Measurements from ENCODE around the gene SRD5A1.

The SRD5A1 gene

DNA sequence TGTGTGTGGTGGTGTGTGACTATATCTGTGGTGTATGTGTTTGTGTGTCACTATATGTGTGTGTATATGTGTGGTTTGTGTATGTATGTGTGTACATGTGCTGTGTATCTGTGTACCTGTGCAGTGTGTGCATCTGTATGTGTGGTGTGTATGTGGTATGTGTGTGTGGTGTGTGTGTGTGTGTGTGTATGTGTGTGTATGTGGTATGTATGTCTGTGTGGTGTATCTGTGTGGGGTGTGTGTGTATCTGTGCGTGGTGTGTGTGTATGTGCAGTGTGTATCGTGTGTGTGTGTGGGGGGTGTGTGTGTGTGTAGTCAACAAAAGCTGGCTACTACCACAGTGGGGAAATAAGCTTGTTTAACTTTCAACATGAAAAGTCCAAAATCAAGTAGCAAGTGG, 48.4 kb downstream of the SRD5A1 start:
- H3K36me3 ChIP-seq, result no peaks in the 10 kb centered on the region
- H3K27ac ChIP-seq, result no peak overlapping the region
- no peaks in the 10 kb centered on the region for H3K4me1 ChIP-seq
- intact Hi-C loops (cut with DNase I; ENCODE audit: low total_unique reads), result no loop called here
- TF ChIP-seq CTCF (IDR thresholded peaks at IDR 0.05), result no peak
- no peaks in the 10 kb centered on the region for H3K27me3 ChIP-seq
- no peak overlapping the region for H3K4me3 ChIP-seq
- no peaks in the 10 kb centered on the region for H3K9me3 ChIP-seq
- DNase-seq, result no peak

DNA sequence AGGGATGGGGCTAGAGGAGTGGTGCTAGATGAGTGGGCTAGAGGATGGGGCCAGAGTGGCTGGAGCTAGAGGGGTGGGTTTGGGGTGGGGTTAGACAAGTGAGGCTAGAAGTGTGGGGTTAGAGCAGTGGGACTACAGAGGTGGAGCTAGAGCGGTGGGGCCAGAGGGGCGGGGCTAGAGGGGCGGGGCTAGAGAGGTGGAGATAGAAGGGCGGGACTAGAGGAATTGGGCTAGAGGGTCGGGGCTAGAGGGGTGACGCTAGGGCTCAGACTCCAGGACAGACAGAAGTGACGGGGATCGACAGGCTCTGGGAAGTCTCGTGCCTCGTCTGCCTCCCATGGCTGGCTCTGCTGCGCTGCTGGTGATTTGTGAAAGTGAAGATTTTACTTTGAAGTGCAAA, 49.0 kb downstream of the SRD5A1 start:
- no peak for TF ChIP-seq CTCF (IDR thresholded peaks at IDR 0.05)
- Histone ChIP-seq H3K27ac (no peak overlapping the region), H3K4me3 (no peak overlapping the region), H3K27me3 (no peaks in the 10 kb centered on the region), H3K4me1 (peaks cover 0 to 3% (median 0%) of the 10 kb centered on the region in 4 donors), H3K36me3 (no peaks in the 10 kb centered on the region), H3K9me3 (no peaks in the 10 kb centered on the region)
- DNase-seq, result no peak
- intact Hi-C loops (cut with DNase I; ENCODE audit: low total_unique reads), result no loop called here

DNA sequence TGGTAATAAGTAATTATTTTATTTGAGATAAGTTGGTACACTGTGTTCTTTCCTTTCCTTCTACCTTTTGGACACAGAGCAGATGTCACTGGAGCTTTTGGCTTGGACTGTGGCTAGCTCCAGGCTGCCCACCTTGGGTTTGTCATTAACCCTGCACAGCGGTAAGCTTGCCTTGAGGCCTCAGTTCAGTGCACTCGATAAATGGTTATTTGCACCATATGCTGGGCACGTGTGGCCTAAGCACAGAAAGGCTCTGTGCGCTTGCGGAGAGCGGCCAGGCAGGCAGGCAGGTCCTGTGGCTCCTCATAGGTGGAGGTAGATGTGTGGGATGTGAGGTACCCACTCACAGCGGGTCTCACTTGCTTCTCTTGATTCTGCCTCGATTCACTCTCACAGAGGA, 50.0 kb downstream of the SRD5A1 start:
- DNase-seq, result no peak
- TF ChIP-seq CTCF (IDR thresholded peaks at IDR 0.05), result no peak

GRCh38 chr5:6684075-6684474, 50.8 kb downstream of the SRD5A1 start:
- DNase-seq, result no peak
- no peak overlapping the region for H3K4me3 ChIP-seq
- no peaks in the 10 kb centered on the region for H3K27me3 ChIP-seq
- peaks cover 0 to 4% (median 0%) of the 10 kb centered on the region in 4 donors for H3K4me1 ChIP-seq
- no peaks in the 10 kb centered on the region for H3K36me3 ChIP-seq
- no peaks in the 10 kb centered on the region for H3K9me3 ChIP-seq
- H3K27ac ChIP-seq, result no peak overlapping the region
- intact Hi-C loops (cut with DNase I; ENCODE audit: low total_unique reads), result no loop called here
- TF ChIP-seq CTCF (IDR thresholded peaks at IDR 0.05), result no peak

More for the DNA sequence above, 50.0 kb downstream of the SRD5A1 start:
- Histone ChIP-seq H3K9me3 (no peaks in the 10 kb centered on the region), H3K36me3 (no peaks in the 10 kb centered on the region), H3K4me1 (peaks cover 0 to 4% (median 0%) of the 10 kb centered on the region in 4 donors), H3K27ac (no peak overlapping the region), H3K27me3 (no peaks in the 10 kb centered on the region), H3K4me3 (no peak overlapping the region)
- intact Hi-C loops (cut with DNase I; ENCODE audit: low total_unique reads), result no loop called here

- no peaks in the 10 kb centered on the region for H3K36me3 ChIP-seq
- H3K27me3 ChIP-seq, result no peaks in the 10 kb centered on the region
- no peak for DNase-seq
- peaks cover 0 to 4% (median 0%) of the 10 kb centered on the region in 4 donors for H3K4me1 ChIP-seq
- no peak overlapping the region for H3K27ac ChIP-seq
- no peak for TF ChIP-seq CTCF (IDR thresholded peaks at IDR 0.05)
- intact Hi-C loops (cut with DNase I; ENCODE audit: low total_unique reads), result no loop called here
- no peaks in the 10 kb centered on the region for H3K9me3 ChIP-seq
- no peak overlapping the region for H3K4me3 ChIP-seq
Measured at GRCh38 chr5:6686501-6686900, 53.3 kb downstream of the SRD5A1 start.

DNA sequence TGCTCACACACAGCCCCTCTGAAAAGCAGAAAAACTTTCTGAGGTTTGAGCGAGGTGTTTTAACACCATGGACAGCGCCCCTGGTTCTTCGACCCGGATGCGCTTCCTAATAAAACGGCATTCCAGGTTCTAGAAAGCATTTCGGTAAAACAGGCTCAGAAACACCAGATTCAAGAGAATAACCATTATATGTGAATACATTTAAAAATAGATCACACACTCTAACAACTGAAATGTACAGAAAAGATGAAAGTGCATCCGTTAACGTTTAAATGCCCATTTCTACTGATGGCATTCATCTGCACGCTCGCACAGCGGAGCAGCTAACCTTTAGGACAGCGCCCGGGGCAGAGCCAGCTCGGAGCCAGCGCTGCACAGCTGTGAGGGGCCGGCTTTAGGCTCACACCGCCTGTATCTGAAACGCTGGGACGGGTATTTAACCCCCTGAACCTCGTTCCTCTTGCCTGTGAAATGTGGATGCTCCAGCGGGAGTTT, 53.7 kb downstream of the SRD5A1 start:
- no peaks in the 10 kb centered on the region for H3K27me3 ChIP-seq
- H3K27ac ChIP-seq, result no peak overlapping the region
- peaks cover 0 to 4% (median 0%) of the 10 kb centered on the region in 4 donors for H3K4me1 ChIP-seq
- intact Hi-C loops (cut with DNase I; ENCODE audit: low total_unique reads), result no loop called here
- DNase-seq, result no peak
- TF ChIP-seq CTCF (IDR thresholded peaks at IDR 0.05), result no peak
- H3K9me3 ChIP-seq, result no peaks in the 10 kb centered on the region
- H3K4me3 ChIP-seq, result peak overlapping the region; percentile 21 to 29
- no peaks in the 10 kb centered on the region for H3K36me3 ChIP-seq

Measured in tibial artery (tissue), 4 donors.